GM12892 (cell line): ENCODE results near the gene PFN3.

Source experiments
- DNase-seq: peaks from one replicate; pipeline ENCODE4 v3.0.0; 2011; ENCODE audit not compliant: insufficient read length
- FAIRE-seq: peaks from 2 replicates; lab custom pipeline; 2011; peaks lifted over from hg19 to GRCh38; lab: Jason Lieb, UNC
- POLR2A ChIP-seq: IDR thresholded peaks from 2 replicates; pipeline ENCODE4 v1.6.1; 2011; ENCODE audit warnings: low read depth, low read length, control low read depth
- POLR2AphosphoS5 ChIP-seq: IDR thresholded peaks from 2 replicates; pipeline ENCODE4 v1.6.1; 2011; ENCODE audit warnings: low read depth, low read length, control low read depth
- TAF1 ChIP-seq: IDR thresholded peaks from 2 replicates; pipeline ENCODE4 v1.6.1; 2011; ENCODE audit warnings: low read depth, mild to moderate bottlenecking, control low read depth, low read length, borderline replicate concordance

PFN3 gene

GRCh38 chr5:177444106-177445051 lies 43.9 kb upstream of the PFN3 start:
- DNase-seq: no peak
- peak; percentile 95 for FAIRE-seq
- TF ChIP-seq POLR2AphosphoS5: peak; percentile 69
- TF ChIP-seq POLR2A: no peak
- TF ChIP-seq TAF1: no peak

GRCh38 chr5:177443144-177443983 lies 42.9 kb upstream of the PFN3 start:
- FAIRE-seq: no peak
- no peak; the same call in 1 of the 2 replicates for TF ChIP-seq POLR2A
- TF ChIP-seq TAF1: no peak
- no peak; the same call in none of the 2 replicates for TF ChIP-seq POLR2AphosphoS5

GRCh38 chr5:177442066-177442826 lies 41.8 kb upstream of the PFN3 start:
- DNase-seq: no peak
- TF ChIP-seq POLR2A: no peak
- TF ChIP-seq TAF1: no peak
- TF ChIP-seq POLR2AphosphoS5: no peak; the same call in 1 of the 2 replicates
- FAIRE-seq: no peak

More at GRCh38 chr5:177443144-177443983, 42.9 kb upstream of the PFN3 start:
- no peak for DNase-seq

GRCh38 chr5:177440990-177441780 lies 40.7 kb upstream of the PFN3 start:
- TF ChIP-seq TAF1: no peak
- no peak; the same call in 1 of the 2 replicates for TF ChIP-seq POLR2AphosphoS5
- TF ChIP-seq POLR2A: no peak
- DNase-seq: no peak
- no peak for FAIRE-seq

GRCh38 chr5:177440211-177440989 lies 39.9 kb upstream of the PFN3 start:
- FAIRE-seq: no peak
- no peak for DNase-seq
- TF ChIP-seq POLR2A: peak; percentile 52; the same call in 1 of the 2 replicates
- TF ChIP-seq TAF1: no peak
- TF ChIP-seq POLR2AphosphoS5: peak; percentile 42; the same call in 1 of the 2 replicates

GRCh38 chr5:177439518-177440053 lies 39.1 kb upstream of the PFN3 start:
- TF ChIP-seq POLR2A (no peak), TAF1 (no peak), POLR2AphosphoS5 (peak; percentile 45; the same call in 1 of the 2 replicates)
- FAIRE-seq (no peak), DNase-seq (no peak)

- FAIRE-seq (no peak), DNase-seq (no peak)
- peak; percentile 40; the same call in 1 of the 2 replicates for TF ChIP-seq POLR2A
- TF ChIP-seq POLR2AphosphoS5: peak; percentile 73
- no peak for TF ChIP-seq TAF1
Measured at GRCh38 chr5:177438468-177438867, 38.0 kb upstream of the PFN3 start.

- no peak for FAIRE-seq
- DNase-seq: no peak
Measured at GRCh38 chr5:177437623-177438022, 37.2 kb upstream of the PFN3 start.

More at GRCh38 chr5:177437623-177438022, 37.2 kb upstream of the PFN3 start:
- TF ChIP-seq TAF1 (no peak), POLR2A (no peak), POLR2AphosphoS5 (no peak)
